ENCODE data around the gene MAP3K2.

Gene MAP3K2

DNA sequence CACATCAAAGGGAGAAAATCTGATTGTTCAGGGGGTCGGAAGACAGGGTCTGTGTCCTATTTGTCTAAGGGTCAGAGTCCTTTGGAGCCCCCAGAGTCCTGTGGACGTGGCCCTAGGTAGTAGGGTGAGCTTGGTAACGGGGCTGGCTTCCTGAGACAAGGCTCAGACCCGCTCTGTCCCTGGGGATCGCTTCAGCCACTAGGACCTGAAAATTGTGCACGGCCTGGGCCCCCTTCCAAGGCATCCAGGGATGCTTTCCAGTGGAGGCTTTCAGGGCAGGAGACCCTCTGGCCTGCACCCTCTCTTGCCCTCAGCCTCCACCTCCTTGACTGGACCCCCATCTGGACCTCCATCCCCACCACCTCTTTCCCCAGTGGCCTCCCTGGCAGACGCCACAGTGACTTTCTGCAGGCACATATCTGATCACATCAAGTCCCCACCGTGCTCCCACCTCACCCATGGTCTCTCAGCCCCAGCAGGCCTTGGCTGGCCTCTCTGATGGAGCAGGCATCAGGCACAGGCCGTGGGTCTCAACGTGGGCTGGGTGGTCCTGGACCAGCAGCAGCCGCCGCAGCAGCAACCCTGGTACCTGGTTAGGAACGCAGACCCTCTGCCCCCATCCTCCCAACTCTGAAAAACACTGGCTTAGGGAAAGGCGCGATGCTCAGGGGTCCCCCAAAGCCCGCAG is 34.2 kb upstream of the MAP3K2 start:
- Histone ChIP-seq H2AFZ (ENCODE audit: low read length) (no peak overlapping the region), H3K27me3 (ENCODE audit: insufficient read depth, low read length) (peaks cover 8% of the 10 kb centered on the region; the same call in 1 of the 2 replicates), H3K4me2 (ENCODE audit: low read length) (no peak overlapping the region)

DNA sequence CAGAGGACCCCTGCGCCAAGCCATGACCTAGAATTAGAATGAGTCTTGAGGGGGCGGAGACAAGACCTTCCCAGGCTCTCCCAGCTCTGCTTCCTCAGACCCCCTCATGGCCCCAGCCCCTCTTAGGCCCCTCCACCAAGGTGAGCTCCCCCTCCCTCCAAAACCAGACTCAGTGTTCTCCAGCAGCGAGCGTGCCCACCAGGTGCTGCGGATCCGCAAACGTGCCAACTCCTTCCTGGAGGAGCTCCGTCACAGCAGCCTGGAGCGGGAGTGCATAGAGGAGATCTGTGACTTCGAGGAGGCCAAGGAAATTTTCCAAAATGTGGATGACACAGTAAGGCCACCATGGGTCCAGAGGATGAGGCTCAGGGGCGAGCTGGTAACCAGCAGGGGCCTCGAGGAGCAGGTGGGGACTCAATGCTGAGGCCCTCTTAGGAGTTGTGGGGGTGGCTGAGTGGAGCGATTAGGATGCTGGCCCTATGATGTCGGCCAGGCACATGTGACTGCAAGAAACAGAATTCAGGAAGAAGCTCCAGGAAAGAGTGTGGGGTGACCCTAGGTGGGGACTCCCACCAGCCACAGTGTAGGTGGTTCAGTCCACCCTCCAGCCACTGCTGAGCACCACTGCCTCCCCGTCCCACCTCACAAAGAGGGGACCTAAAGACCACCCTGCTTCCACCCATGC is 33.5 kb upstream of the MAP3K2 start:
- H3K36me3 ChIP-seq (ENCODE audit: insufficient read depth, low read length), result no peaks in the 10 kb centered on the region
- no peak overlapping the region for H3K27ac ChIP-seq (ENCODE audit: low read depth, low read length, poor library complexity, severe bottlenecking)
- no peaks in the 10 kb centered on the region for H3F3A ChIP-seq (ENCODE audit: insufficient read depth, low read length)
- H4K20me1 ChIP-seq (ENCODE audit: insufficient read depth, low read length), result no peaks in the 10 kb centered on the region
- no peak overlapping the region for H3K4me3 ChIP-seq (ENCODE audit: low read depth, low read length, poor library complexity, severe bottlenecking)
- H3K9me2 ChIP-seq (ENCODE audit: low read depth, low read length), result no peaks in the 10 kb centered on the region
- no peak overlapping the region for H3K9ac ChIP-seq (ENCODE audit: low read length)
- no peak overlapping the region for H2AFZ ChIP-seq (ENCODE audit: low read length)
- H3K79me2 ChIP-seq (ENCODE audit: insufficient read depth, low read length), result no peaks in the 10 kb centered on the region
- H3K4me2 ChIP-seq (ENCODE audit: low read length), result no peak overlapping the region
- H3K27me3 ChIP-seq (ENCODE audit: insufficient read depth, low read length), result peaks cover 8% of the 10 kb centered on the region; the same call in 1 of the 2 replicates
- no peaks in the 10 kb centered on the region for H3K9me3 ChIP-seq (ENCODE audit: low read length)
- peaks cover 4% of the 10 kb centered on the region for H3K4me1 ChIP-seq (ENCODE audit: insufficient read depth, low read length, severe bottlenecking)
- TF ChIP-seq, protein P1, sequence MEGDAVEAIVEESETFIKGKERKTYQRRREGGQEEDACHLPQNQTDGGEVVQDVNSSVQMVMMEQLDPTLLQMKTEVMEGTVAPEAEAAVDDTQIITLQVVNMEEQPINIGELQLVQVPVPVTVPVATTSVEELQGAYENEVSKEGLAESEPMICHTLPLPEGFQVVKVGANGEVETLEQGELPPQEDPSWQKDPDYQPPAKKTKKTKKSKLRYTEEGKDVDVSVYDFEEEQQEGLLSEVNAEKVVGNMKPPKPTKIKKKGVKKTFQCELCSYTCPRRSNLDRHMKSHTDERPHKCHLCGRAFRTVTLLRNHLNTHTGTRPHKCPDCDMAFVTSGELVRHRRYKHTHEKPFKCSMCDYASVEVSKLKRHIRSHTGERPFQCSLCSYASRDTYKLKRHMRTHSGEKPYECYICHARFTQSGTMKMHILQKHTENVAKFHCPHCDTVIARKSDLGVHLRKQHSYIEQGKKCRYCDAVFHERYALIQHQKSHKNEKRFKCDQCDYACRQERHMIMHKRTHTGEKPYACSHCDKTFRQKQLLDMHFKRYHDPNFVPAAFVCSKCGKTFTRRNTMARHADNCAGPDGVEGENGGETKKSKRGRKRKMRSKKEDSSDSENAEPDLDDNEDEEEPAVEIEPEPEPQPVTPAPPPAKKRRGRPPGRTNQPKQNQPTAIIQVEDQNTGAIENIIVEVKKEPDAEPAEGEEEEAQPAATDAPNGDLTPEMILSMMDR (IDR thresholded peaks at IDR 0.05; ENCODE audit: low read length), result no peak
- TF ChIP-seq EZH2 (IDR thresholded peaks at IDR 0.05; ENCODE audit: borderline replicate concordance, low read length), result no peak

More for the DNA sequence above, 34.2 kb upstream of the MAP3K2 start:
- TF ChIP-seq EZH2 (IDR thresholded peaks at IDR 0.05; ENCODE audit: borderline replicate concordance, low read length), result no peak
- TF ChIP-seq, protein P1 (IDR thresholded peaks at IDR 0.05; ENCODE audit: low read length), result no peak
- H3K27ac ChIP-seq (ENCODE audit: low read depth, low read length, poor library complexity, severe bottlenecking), result no peak overlapping the region
- H3K9me3 ChIP-seq (ENCODE audit: low read length), result no peaks in the 10 kb centered on the region
- no peaks in the 10 kb centered on the region for H4K20me1 ChIP-seq (ENCODE audit: insufficient read depth, low read length)
- no peak overlapping the region for H3K9ac ChIP-seq (ENCODE audit: low read length)
- H3K4me1 ChIP-seq (ENCODE audit: insufficient read depth, low read length, severe bottlenecking), result no peaks in the 10 kb centered on the region
- H3K79me2 ChIP-seq (ENCODE audit: insufficient read depth, low read length), result no peaks in the 10 kb centered on the region
- no peaks in the 10 kb centered on the region for H3K9me2 ChIP-seq (ENCODE audit: low read depth, low read length)
- H3K36me3 ChIP-seq (ENCODE audit: insufficient read depth, low read length), result no peaks in the 10 kb centered on the region
- no peak overlapping the region for H3K4me3 ChIP-seq (ENCODE audit: low read depth, low read length, poor library complexity, severe bottlenecking)
- H3F3A ChIP-seq (ENCODE audit: insufficient read depth, low read length), result no peaks in the 10 kb centered on the region

DNA sequence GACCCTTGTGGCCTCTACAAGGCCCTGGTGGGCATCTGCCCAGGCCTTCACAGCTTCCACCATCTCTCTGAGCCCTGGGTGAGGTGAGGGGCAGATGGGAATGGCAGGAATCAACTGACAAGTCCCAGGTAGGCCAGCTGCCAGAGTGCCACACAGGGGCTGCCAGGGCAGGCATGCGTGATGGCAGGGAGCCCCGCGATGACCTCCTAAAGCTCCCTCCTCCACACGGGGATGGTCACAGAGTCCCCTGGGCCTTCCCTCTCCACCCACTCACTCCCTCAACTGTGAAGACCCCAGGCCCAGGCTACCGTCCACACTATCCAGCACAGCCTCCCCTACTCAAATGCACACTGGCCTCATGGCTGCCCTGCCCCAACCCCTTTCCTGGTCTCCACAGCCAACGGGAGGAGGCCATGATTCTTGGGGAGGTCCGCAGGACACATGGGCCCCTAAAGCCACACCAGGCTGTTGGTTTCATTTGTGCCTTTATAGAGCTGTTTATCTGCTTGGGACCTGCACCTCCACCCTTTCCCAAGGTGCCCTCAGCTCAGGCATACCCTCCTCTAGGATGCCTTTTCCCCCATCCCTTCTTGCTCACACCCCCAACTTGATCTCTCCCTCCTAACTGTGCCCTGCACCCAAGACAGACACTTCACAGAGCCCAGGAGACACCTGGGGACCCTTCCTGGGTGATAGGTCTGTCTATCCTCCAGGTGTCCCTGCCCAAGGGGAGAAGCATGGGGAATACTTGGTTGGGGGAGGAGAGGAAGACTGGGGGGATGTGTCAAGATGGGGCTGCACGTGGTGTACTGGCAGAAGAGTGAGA is 32.5 kb upstream of the MAP3K2 start:
- Histone ChIP-seq H3K27me3 (ENCODE audit: insufficient read depth, low read length) (peaks cover 8% of the 10 kb centered on the region; the same call in 1 of the 2 replicates), H3K27ac (ENCODE audit: low read depth, low read length, poor library complexity, severe bottlenecking) (no peak overlapping the region)
- TF ChIP-seq, protein P1 (IDR thresholded peaks at IDR 0.05; ENCODE audit: low read length), result no peak
- TF ChIP-seq EZH2 (IDR thresholded peaks at IDR 0.05; ENCODE audit: borderline replicate concordance, low read length), result no peak

More for the DNA sequence above, 32.5 kb upstream of the MAP3K2 start:
- no peak overlapping the region for H3K4me2 ChIP-seq (ENCODE audit: low read length)
- no peak overlapping the region for H3K9ac ChIP-seq (ENCODE audit: low read length)
- H3K79me2 ChIP-seq (ENCODE audit: insufficient read depth, low read length), result no peaks in the 10 kb centered on the region
- H3K4me1 ChIP-seq (ENCODE audit: insufficient read depth, low read length, severe bottlenecking), result peaks cover 12% of the 10 kb centered on the region
- no peaks in the 10 kb centered on the region for H3K9me3 ChIP-seq (ENCODE audit: low read length)
- H4K20me1 ChIP-seq (ENCODE audit: insufficient read depth, low read length), result no peaks in the 10 kb centered on the region
- H3K36me3 ChIP-seq (ENCODE audit: insufficient read depth, low read length), result no peaks in the 10 kb centered on the region
- no peaks in the 10 kb centered on the region for H3K9me2 ChIP-seq (ENCODE audit: low read depth, low read length)
- H3K4me3 ChIP-seq (ENCODE audit: low read depth, low read length, poor library complexity, severe bottlenecking), result no peak overlapping the region
- no peaks in the 10 kb centered on the region for H3F3A ChIP-seq (ENCODE audit: insufficient read depth, low read length)
- no peak overlapping the region for H2AFZ ChIP-seq (ENCODE audit: low read length)

Data from OCI-LY1 (cell line).